T-helper 1 cell treated with Interleukin-12 subunit alpha and Interleukin-12 subunit beta and Interleukin-4 antibody, amounts not matched to agents 30 ng/mL and 1 ng/mL, for 36 hours (primary cell): ENCODE data around the gene DPAGT1. TPM values are rescaled to one million over a fixed set of nuclear protein-coding genes. Genes with fewer than 3 reads are reported as not detected.

ENCODE experiments used
- intact Hi-C: fragments of 100-400 bp; cut with micrococcal nuclease; formaldehyde crosslinking; loops from one replicate; pipeline ENCODE4 v1.15.1; 2024
- total RNA-seq: library from RNA; stranded (reverse); gene quantifications from 2 replicates; pipeline ENCODE4 v1.2.3, GENCODE V29; 2022

Gene DPAGT1
- total RNA-seq, 1 donor from 2014 or later, result 67.6 TPM

- intact Hi-C loops, result no loop called here
These were observed 14.9 kb upstream of the DPAGT1 start for GRCh38 chr11:119116601-119117000.

DNA sequence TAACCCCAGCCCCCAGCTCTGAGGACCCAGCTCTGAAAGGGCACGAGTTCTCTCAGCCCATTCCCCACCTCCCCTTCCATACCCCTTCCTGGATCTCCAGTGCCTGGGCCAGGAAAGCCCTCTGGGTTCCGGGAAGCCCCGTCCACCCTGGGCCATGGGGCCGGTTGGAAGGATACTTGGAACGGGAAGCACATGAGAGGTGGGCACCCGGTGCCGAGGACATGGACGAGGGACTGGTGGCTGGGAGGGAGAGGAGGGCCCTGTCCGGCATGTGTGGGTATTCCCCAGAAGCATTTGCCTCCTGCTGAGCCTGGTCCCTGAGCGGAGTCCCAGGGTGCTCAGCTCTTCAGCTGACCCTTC lies 14.6 kb upstream of the DPAGT1 start:
- intact Hi-C loops, result no loop called here

DNA sequence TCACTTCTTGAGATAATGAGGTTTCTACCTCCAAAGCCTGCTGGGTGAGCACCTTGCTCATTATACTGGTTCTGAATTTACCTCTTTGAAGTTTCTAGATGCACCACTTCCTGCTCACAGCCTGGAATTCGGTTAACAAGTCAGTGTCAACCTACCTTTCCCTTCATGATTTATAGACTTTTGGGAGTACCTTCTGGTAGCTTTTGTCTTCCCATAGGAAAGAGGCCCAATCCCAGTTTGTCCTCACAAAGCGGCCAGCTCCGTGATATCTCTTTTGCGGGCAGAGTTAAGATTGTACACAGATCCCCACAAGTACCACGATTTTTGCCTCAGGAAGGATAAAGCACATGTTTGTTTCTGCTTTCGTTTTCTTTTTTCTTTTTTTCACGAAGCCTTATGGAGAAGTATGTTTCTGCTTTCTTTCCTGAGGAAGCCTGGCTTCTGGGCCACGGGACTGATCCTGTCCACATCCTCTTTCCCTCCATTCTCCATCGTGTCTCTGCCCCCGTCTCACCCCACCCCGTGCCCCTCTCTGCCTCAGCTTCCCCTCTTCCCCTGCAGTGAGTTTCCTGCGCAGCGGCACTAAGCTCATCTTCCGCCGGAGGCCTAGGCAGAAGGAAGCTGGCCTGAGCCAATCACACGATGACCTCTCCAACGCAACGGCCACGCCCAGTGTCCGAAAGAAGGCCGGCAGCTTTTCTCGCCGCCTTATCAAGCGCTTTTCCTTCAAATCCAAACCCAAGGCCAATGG lies 14.0 kb upstream of the DPAGT1 start:
- intact Hi-C loops, result loop anchor here (1.0 kb wide), 1 partner anchor 8 kb away; the partner anchor contains the start of gene C2CD2L

DNA sequence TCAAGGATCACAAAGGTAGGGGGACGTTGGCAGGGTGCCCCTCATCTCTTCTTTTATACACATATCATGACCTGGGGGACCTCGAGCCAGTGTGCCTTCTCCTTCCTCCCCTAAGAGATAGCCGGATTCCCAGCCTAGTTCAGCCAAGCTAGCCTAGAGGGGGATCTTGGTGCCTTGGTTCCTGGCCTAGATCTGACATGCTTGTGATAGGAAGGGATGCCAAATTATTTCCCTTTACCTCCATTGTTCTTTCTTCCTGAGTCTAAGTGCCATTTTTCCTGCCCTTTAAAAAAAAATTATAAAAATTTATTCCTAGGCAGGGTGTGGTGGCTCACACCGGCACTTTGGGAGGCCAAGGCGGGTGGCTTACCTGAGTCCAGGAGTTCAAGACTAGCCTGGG lies 12.7 kb upstream of the DPAGT1 start:
- intact Hi-C loops, result no loop called here

- intact Hi-C loops, result no loop called here
These were observed 12.1 kb upstream of the DPAGT1 start for GRCh38 chr11:119113716-119114115.

DNA sequence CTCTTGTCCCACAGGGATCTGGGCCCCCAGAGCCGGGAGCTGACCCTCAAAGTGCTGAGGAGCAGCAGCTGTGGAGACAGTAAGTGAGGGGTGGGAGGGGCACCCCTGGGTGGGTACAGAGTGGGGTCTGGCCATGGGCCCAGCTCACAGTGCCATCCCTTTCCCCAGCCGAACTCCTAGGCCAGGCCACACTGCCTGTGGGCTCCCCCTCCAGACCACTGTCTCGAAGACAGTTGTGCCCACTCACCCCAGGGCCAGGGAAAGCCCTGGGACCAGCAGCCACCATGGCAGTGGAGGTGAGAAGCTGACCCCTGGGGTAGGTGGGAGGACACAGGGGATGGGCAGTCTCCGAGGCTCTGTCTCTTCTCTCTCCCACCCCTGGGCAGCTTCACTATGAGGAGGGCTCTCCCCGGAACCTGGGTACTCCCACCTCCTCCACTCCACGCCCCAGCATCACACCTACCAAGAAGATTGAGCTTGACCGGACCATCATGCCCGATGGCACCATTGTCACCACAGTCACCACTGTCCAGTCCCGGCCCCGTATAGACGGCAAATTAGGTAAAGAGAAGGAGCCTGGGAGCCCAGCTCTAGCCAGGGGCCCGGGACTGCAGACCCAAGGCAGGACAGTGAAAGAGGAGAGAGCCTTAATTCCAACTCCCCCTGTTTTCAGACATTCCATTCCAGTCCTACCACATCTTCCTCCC lies 10.8 kb upstream of the DPAGT1 start:
- intact Hi-C loops, result no loop called here

DNA sequence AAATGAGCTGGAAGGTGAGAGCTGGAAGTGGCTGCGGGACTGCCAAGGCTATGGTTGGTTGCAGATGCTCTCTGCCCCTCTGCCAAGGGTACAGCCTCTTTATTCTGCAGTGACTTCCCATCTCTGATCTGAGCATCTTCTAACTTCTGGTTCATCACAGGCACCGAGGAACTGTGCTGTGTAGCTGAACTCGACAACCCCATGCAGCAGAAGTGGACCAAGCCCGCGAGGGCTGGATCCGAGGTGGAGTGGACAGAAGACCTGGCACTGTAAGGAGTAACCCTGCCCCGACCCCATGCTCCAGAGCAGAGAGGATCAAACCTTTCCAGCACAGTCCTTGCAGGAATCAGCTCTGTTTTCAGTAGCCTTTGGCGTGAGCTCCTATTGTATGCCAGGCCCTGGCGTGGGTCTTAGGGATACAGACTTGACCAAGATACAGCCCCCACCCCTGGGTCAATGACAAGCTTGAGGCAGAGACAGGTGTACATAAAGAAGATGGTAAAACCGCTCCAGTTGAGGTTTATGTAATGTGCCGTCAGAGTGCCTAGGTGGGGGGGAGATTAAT lies 9.8 kb upstream of the DPAGT1 start:
- intact Hi-C loops, result no loop called here

DNA sequence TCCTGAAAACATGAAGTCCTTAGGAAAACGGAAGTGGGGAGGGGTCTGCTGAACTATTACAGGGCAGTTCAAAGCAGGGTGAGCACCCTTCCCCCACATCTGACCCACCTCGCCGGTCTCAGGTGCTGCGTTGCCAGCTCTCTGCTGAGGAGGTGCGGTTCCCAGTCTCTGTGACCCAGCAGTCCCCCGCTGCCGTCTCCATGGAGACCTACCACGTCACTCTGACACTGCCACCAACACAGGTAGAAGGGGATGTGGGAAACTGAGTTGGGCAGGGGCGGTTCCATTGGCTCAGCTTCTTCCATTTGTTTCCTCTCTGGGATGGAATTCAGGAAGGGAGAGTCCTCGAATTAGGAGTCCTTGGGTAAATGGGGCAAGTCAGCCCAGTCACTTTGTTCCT lies 8.8 kb upstream of the DPAGT1 start:
- intact Hi-C loops, result no loop called here

GRCh38 chr11:119109843-119110242 lies 8.2 kb upstream of the DPAGT1 start:
- intact Hi-C loops, result loop anchor here (5.0 kb wide), 2 partner anchors 152 to 318 kb away; partner anchors contain the start of gene DDX6

- intact Hi-C loops, result loop anchor here (5.0 kb wide), 2 partner anchors 153 to 317 kb away; partner anchors contain the start of gene DDX6
These were observed 7.2 kb upstream of the DPAGT1 start for GRCh38 chr11:119108857-119109221.

DNA sequence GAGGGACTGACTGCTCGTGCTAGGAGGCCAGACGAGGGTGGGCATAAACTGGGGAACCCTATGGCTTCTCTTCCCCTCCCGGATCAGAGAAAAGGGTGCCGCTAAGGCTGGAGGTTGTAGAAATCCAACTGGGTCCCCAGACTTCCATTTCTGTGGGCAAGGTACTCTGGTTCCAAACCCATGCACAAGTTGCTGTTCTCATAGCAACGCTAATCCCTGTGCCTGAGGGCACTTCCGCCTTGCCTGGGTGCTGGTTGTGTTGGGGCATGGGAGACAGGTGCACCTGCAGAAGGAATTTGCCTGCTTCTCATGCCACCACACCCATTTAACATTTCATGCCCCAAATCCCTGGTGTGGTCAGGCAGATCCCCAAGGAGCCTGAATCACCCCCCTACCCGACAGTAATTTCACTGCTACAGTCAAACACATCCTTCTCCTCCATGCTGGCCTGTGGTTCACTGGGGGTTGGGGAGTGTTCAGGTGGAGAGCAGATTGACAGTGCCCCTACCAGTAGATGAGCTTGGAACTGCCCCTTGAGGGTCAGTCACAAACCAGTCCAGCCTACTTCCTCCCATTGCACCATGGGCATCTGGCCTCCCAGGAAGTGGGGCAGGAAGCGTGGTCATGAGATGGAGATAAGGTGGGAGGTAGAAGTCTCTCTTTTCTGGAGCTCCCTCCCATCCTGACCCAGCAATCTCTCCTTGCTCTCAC lies 6.6 kb upstream of the DPAGT1 start:
- intact Hi-C loops, result loop anchor here (5.0 kb wide), 2 partner anchors 154 to 316 kb away; partner anchors contain the start of gene DDX6

GRCh38 chr11:119107538-119108145 lies 6.0 kb upstream of the DPAGT1 start:
- intact Hi-C loops, result loop anchor here (1.0 to 5.0 kb wide), 8 partner anchors 8 to 315 kb away; partner anchors contain the start of genes DDX6, HINFP, RNF26 and RPS25

DNA sequence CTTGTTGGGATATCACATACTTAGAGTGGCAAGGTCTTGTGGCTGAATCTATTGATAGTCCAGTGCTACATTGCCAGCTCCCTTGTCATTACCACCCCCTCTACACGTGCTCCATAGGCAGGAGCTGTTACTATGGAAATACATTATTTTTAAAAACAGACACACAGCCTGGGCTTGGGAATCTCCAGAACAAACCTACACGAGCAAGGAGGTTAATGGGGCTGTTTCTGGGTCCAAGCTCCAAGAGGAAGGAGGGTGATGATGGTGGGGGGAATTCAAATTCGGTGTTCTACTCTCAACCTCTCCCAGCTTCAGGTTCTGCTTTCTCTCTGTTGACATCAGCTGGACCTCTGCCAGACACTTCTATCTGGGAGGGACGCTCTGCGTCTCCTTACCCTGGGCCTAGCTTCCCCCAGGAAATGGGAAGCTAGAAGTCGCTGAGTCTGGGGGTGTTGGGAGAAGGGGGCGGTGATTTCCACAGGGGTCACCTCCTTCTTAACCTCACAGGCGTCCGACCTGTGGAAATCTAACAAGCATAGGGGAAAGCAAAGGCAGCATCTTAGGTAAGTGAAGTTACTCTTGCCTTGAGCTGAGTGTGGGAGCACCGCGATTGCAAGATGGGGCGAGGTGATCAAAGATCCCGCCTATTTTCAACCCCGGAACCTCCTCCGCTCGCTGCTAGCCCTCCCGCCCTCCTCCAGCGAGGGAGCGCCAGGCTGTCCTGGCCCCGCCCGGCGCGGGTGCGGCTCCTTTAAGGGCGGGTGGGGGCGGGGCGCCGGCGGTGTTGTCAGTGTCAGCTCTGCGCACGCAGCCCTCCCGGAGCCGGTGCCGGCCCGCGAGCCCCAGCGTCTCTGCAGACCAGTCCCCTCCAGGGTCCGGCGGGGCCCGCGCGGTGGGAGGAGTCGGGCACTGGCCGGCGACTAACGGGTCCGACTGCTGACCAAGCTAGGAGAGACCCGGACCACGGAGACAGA lies 5.2 kb upstream of the DPAGT1 start, which contains the start of gene C2CD2L:
TSS of gene C2CD2L (plus strand) at position 781 of the 974 bp plus-strand sequence. CDS start 398 bp downstream, outside the sequence.
- intact Hi-C loops, result loop anchor here (1.0 to 5.0 kb wide), 8 partner anchors 8 to 315 kb away; partner anchors contain the start of genes DDX6, HINFP, RNF26 and RPS25

GRCh38 chr11:119103793-119104192 lies 2.1 kb upstream of the DPAGT1 start:
- intact Hi-C loops, result loop anchor here (5.0 kb wide), 2 partner anchors 176 to 666 kb away; partner anchors contain the start of genes BCL9L and KMT2A

- intact Hi-C loops, result loop anchor here (5.0 kb wide), 2 partner anchors 176 to 666 kb away; partner anchors contain the start of genes BCL9L and KMT2A
These were observed 1.6 kb upstream of the DPAGT1 start for GRCh38 chr11:119103161-119103664.

DNA sequence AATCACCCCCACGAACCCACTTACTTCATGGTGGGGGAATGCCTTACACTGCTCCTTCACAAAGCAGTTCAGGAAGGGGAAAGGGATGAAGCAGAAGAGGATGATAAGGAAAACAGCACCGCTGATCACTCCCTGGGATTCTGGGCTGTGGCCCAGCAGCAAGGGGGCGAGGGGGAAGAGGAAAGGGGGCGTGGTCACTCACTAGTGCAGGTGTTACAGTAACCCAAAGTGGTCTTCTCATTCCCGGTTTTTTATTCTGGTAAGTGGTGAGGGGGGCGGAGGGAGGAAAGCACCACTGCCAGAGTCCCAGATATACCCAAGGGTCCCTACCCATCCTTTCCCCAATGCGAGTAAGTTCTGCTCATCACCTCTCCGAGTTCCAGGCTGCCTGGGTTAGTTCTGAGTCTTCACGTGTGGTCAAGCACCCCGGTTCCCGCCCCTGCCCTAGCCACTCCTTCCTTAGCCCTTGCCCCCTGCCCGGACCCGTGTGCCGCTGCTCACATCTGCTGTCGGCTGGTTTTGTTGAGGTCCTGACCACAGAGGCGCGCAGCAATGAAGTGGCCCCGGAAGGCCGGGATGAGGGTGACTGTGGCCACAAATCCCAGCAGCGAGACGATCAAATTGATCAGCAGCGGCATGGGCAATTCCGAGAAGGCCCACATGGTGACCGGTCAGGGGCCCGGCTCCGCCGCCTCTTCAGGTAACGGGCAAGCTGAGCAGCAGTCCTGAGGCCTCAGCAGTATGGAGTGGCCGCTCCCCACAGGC lies 477 bp downstream of the DPAGT1 start:
- intact Hi-C loops, result loop anchor here (1.0 to 5.0 kb wide), 7 partner anchors 44 to 664 kb away; partner anchors contain the start of genes BCL9L, CENATAC, HYOU1 and KMT2A

DNA sequence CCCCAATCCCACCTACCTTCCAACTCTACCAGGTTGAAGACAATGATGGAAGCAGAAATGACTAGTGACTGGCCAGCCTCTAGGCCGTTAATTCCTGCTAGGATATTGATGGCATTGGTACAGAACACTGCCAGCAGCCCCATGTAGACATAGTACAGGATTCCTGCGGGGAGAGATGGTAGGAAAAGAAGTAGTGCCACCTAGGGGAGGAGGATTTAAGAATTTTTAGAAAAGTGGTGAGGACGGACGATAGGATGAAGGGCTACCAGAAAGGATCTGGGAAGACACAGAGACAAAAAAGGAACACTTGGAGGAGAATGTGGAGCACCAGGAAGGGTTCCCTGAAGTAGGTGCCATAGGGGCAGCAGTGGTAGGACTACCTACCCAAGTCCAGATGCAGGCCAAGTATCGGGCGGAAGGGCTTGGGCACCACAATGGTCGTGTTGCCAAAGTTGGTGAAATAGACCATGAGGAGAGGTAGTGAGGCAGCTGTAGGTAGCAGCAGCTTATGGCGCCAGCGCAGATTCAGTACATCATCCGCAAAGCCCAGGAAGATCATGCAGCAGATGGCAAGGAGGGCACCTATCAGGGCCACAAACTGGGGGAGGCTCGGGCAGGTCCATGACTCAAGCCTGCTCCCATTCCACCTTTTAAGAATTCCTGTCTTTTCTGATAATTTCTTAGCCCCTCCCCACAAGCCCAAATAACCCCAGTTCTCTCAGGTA lies 1.2 kb downstream of the DPAGT1 start:
- intact Hi-C loops, result loop anchor here (2.0 to 5.0 kb wide), 3 partner anchors 68 to 663 kb away; partner anchors contain the start of genes BCL9L, KMT2A and NLRX1
